NAMALWA (cell line): ENCODE results near the gene LSM7.

Source experiments
- DNase-seq: peaks from one replicate; pipeline ENCODE4 v3.0.0-alpha.2; 2015; ENCODE audit warnings: low spot score

The LSM7 gene

GRCh38 chr19:2328401-2329148 lies at the start of gene LSM7, which contains the start of gene SPPL2B:
TSS of gene LSM7 (minus strand) at chr19:2328586. CDS start at chr19:2328566, 20 bp downstream.
TSS of gene SPPL2B (plus strand) at chr19:2328684. CDS start at chr19:2328710, 26 bp downstream.
- DNase-seq: peak; percentile 95

DNA sequence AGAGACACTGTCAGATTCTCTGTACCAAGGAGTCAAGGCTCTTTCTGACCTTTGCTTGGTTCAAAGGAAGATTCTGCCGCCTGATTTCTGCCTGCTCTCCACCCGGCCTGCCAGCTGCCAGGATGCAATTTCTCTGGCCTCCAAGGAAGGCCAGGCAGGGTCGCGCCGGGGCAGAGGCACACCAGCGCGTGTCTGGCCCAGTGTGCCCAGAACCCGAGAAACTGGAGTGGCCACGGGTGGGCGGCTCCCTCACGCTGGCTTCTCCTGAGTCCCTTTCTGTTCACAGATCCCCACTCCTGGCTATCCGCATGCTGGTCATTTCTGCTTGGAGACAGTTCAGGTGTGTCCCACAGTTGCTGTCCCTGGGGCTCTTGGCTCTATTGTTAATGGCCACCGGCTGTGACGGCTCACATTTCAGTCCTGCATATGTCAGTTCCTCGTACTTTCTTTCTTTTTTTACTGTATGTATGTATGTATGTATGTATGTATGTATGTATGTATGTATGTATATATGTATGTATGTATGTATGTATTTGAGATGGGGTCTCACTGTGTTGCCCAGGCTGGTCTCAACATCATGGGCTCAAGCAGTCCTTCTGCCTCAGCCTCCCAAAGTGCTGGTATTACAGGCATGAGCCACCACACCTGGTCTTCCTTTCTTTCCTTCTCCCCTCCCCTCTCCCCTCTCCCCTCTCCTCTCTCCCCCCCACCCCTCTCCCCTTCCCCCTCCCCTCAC lies 48.6 kb upstream of the LSM7 start:
- DNase-seq: no peak

DNA sequence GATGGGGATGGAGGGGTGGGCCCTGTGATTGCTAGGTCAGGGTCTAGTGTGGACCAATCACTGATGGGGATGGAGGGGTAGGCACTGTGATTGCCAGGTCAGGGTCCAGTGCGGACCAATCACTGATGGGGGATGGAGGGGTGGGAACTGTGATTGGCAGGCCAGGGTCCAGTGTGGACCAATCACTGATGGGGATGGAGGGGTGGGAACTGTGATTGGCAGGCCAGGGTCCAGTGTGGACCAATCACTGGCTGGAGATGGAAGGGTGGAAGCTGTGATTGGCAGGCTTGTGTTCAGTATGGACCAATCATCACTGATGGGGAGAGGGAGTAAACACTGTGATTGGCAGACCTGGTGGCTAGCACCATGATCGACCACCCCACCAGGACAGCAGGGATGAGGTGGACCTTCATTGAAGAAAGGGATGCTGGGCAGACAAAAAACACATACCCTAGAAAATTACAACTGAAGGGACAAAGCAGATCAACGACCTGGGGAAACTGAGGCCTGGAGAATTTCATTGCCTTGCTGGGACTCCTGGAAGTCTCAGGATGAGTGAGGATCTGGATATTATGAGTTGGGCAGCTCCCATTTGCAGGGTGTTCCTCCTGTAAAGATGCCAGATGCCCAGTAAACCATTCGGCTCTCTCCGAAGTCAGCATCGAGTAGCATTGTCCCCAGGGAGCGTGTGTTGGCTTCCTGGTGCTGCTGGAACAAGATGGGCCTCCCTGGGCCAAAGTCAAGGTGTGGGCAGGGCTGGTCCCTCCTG lies 47.2 kb upstream of the LSM7 start:
- DNase-seq: peak; percentile 79

DNA sequence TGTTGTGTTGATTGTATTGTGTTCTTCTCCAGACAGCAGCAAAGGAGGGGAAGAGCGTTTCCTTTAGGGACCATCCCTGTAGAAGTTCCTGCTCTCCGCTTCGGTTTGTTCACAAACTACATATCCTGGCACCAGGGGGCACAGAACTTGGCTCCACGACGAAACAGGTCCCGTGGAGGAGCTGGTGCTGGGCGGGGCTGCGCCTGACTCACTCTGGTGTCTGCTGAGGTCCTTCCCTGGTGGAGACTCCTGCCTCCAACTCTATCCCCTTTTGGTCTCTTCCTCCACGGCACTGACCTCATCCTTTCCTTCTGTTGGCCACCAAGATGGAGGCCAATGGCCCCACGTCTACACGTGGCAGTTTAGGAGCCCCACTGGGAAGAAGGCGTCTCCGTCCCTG lies 46.4 kb upstream of the LSM7 start:
- no peak for DNase-seq

- no peak for DNase-seq
Measured at GRCh38 chr19:2372076-2372612, 43.8 kb upstream of the LSM7 start.

DNA sequence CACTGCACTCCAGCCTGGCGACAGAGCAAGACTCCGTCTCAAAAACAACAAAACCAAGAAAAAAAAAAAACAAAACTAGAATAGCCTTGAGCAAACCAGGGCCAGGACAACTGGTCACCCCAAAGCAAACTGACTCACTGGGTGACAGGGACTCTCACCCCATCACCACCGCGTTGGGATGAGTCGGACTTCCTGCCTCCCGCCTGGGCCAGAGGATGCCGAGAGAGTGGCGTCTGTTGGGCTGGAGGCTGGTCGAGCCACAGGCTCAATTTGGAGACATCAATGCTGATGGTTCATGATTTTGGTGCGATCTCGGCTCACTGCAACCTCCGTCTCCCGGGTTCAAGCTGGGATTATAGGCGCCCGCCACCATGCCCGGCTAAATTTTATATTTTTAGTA lies 43.3 kb upstream of the LSM7 start:
- DNase-seq: no peak

DNA sequence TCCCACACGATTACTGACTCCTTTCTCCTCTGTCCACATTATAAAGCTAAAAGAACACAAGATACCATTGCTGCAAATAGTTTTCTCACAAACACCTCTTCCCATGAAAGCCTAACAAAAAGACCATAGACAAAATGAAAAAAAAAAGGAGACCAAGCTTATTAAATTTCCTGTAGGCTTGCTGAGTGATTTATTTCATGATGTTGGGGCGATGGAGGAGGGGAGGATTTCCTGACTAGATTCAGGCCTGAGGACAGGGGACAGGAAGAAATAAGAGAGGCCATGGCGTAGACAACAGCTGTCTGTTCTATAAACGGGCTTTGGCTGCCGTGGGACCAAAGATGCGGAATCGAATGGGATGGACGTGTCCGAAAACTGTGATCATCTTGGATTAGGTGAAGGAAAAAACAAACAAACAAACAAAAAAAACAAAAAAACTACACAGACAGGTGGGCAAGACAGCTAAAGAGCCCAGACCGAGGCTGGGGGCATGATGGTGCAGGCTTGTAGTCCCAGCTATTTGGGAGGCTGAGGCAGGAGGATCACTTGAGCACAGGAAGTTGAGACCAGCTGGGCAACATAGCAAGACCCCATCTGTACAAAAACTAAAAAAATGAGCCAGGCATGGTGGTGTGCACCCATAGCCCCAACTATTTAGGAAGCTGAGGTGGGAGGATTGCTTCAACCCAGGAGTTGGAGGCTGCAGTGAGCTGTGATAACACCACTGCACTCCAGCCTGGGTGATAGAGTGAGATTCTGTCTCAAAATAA lies 37.0 kb upstream of the LSM7 start:
- no peak for DNase-seq

DNA sequence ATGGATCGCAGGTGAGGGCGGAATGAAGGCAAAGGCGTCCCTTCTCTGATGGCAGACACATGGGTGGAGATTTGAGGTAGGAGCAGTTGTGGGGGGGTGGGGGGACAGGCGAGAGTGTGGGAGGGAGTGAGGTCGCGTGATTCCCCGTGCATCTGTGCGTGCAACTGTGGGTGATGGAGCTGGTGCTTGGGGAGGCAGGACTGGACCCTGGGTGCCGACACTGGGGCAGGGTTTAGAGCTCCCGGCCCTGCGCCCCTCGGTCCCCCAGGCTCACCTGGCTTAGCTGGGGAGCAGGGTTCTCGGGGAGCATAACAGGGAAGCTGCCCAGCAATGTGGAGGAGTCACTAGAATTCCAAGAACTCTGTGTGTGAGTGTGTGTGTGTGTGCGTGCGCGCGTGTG lies 35.0 kb upstream of the LSM7 start:
- DNase-seq: no peak

GRCh38 chr19:2362970-2363300 lies 34.5 kb upstream of the LSM7 start:
- no peak for DNase-seq

DNA sequence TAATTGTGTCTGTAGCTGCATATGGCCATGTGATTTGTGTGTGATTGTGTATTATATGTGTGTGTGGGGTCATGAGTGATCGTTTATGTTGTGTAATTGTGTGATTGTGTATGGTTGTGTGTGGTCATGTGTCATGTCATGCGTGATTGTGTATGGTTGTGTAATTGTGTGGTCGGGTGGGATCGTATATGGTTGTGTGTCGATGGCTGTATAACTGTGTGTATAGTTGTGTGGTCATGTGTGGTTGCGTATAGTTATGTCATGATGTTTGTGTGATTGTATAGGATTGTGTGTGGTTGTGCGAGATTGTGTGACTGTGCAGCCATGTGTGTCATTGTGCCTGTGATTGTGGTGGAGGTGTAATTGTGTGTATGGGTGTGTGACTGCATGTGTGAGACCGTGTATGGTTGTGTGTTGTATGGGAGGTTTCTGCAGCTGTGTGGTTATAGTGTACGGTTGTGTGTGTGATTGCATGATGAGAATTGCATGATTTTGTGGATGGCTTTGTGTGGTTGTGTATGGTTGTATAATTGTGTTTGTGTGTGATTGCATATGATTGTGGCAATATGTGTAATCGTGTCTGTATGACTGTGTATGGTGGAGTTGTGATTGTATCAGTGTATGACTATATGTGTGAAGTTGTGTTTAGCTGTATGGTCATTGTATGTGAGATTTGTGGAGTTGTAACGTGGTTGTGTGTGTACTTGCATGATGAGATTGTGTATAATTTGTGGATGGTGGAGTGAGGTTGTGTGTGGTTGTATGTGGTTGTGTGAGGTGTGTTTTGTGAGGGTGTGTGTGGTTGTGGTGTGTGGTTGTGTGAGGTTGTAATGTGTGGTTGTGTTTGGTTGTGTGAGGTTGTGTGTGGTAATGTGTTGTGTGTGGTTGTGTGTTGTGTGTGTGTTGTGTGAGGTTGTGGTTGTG lies 33.9 kb upstream of the LSM7 start:
- DNase-seq: no peak

- DNase-seq: no peak
Measured at GRCh38 chr19:2361246-2362045, 33.1 kb upstream of the LSM7 start.

GRCh38 chr19:2360833-2361232 lies 32.4 kb upstream of the LSM7 start:
- DNase-seq: no peak

DNA sequence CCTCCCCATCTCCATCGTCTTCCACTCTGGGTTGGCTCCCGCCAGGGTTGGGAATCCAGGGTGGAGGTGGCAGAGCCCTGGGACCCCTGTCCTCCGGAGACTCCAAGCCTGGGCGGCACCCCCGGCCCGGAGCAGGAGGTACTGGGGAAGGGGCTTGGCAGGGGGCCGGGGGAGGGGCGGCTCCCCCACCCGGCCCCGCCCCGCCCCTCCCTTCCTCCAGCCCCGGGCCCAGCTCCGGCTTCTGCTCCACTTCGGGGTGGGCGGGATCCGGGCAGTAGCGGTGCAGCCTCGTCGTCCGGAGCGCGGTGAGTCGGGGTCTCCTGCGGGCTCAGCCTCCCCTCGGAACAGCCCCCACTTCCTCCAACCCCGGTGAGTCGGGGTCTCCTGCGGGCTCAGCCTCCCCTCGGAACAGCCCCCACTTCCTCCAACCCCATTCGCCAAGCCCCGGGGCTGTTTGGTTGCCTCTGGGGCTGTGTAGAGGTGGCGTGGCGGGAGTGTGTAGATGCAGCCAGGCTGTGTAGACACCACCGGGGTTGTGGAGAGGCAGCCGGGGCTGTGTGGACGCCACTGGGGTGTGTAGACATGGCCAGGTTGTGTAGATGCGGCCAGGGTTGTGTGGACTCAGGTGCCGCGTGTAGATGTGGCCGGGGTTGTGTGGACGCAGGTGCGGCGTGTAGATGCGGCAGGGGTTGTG lies 31.8 kb upstream of the LSM7 start, which contains the start of gene TMPRSS9:
TMPRSS9 (plus strand) TSS at position 274 of the 694 bp plus-strand sequence. CDS start 29,521 bp downstream, outside the sequence.
- DNase-seq: no peak

DNA sequence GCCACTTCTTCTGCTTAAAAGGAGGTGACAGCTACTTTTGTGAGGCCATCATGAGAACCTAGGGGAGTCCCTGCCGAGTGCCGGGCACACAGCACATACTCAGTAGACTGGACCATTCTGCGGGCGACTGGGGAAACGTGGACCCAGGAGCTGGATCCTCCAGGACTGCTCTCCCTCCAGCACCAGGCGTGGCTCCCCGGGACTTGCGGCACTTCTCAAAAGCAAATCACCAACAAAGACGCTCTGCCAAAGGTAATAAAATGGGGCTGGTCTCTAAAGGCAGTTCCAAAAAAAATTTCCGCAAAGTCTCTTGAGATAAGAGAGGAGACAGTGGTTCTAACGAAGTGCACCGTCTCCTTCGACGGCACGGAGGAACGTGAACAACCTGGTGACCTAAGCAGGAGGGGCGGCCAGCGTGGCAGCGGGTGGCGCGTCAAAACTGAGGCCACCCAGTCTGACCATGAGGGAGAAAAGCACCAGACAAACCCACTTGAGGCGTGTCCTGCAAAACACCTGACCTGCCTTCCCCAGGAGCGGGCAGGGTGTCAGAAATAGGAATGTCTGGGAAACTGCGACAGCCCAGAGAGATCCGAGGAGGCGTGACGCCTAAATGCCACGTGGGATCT lies 30.3 kb upstream of the LSM7 start:
- no peak for DNase-seq

- no peak for DNase-seq
Measured at GRCh38 chr19:2357279-2358206, 29.2 kb upstream of the LSM7 start.

DNA sequence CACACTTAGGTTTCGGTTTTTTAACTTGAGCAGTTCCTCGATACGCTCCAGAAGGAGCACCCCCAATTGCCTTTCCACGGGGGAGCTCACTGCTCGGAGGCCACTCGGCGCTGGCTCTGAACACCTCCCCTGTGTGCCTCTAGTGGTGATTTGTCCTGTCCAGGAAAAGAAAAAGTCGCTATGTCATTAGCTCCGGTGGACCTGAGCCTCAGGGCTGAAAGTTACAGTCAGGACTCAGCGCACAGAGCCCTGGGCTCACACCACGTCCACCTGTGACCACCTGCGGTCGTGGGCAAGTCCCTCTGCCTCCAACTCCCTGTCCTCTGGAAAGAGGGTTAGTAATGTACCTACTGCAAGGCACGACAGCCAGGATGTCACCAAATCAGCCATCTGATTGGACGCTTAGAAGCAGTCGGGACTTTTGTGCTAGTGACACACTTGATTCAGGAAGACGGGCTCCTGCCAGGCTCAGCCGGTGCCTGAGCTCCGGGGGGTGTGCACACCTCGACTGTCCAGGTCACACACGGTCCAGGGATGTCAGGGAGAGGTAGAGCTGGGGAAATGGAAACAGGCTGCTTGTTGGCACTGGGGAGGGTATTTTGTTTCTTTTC lies 27.8 kb upstream of the LSM7 start:
- no peak for DNase-seq
